ENCODE measurements around the gene TEP1. TPM values are rescaled to one million over a fixed set of nuclear protein-coding genes. Genes with fewer than 3 reads are reported as not detected.
A peak's percentile ranks its signal among the peaks of the same experiment; 100 is the strongest.
"Not testable (repeated sequence)": the region's sequence is repeated elsewhere in the genome, so short reads cannot be mapped to it uniquely, and the experiment has no call there.

Gene TEP1
- 10 to 100 TPM; 12.0 to 22.2 (median 15.6) TPM for polyA plus RNA-seq (ENCODE audit: insufficient read length in 10 of 10)
- long read RNA-seq, donor 1, result 0 reads
- long read RNA-seq, donor 2, partial matches to known transcripts, result 239 of 250 reads
- long read RNA-seq, donor 2, other reads (novel, unspliced or antisense), result 11 of 250 reads
- long read RNA-seq, donor 3, result 0 reads
- long read RNA-seq, donor 4, partial matches to known transcripts, result 0 of 1 reads
- long read RNA-seq, donor 4, other reads (novel, unspliced or antisense), result 0 of 1 reads
- long read RNA-seq, donor 5, result 0 reads
- long read RNA-seq, donor 6, result 0 reads
- long read RNA-seq, donor 7, result 0 reads
- long read RNA-seq, donor 8, result 0 reads
- long read RNA-seq, donor 9, partial matches to known transcripts, result 0 of 1 reads
- long read RNA-seq, donor 9, other reads (novel, unspliced or antisense), result 0 of 1 reads

- peak; percentile 77 to 95 (median 86) for DNase-seq
Measured at GRCh38 chr14:20412876-20413743, at the start of gene TEP1. TEP1 (minus strand) TSS chr14:20413501; CDS start chr14:20408439, 5,062 bp downstream.

GRCh38 chr14:20461225-20462141 is 48.2 kb upstream of the TEP1 start, which contains the start of gene PIP4P1:
PIP4P1 (minus strand) TSS chr14:20461434; CDS start chr14:20461325, 109 bp downstream.
- DNase-seq, result peak; percentile 99 to 100 (median 100)

DNA sequence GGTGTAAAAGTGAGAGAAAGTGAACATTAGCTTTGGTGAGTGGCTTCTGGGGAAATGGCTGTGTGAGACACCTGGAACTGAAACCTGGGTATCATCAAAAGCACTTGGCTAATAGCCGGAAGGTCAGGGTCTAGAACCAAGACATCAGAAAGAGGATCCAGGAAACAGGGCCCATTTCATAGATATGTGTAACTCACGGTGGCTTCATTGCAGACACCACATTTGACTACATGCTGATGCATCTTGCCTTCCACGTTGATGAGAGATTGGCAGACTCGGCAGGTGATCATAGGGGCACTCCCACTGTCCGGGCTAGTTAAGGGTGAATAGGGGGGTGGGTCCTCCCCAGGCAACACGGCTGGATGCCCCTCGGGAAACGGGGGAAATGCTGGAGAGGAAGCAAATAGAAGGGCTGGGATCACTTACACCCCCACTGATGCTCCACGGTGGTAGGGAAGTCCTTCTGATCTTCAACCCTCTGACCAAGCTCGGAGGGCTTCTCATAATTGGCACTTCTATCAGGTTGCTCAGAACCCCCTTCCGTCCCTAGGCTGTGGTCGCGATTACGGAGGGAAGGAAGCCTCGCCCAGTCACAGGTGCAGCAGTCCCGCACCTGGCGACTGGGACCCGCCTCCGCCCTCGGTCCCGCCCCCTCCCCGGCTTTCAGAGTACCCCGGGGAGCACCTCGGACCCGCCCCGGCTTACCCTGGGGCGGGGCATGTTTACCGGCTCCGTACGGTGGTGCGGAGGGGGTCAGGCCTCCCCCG is 47.3 kb upstream of the TEP1 start:
- no peak for DNase-seq

GRCh38 chr14:20458031-20458789 is 44.9 kb upstream of the TEP1 start:
- DNase-seq, result no peak

GRCh38 chr14:20456971-20457370 is 43.7 kb upstream of the TEP1 start:
- DNase-seq, result no peak

- DNase-seq, result no peak
Measured at GRCh38 chr14:20455355-20456300, 42.3 kb upstream of the TEP1 start.

DNA sequence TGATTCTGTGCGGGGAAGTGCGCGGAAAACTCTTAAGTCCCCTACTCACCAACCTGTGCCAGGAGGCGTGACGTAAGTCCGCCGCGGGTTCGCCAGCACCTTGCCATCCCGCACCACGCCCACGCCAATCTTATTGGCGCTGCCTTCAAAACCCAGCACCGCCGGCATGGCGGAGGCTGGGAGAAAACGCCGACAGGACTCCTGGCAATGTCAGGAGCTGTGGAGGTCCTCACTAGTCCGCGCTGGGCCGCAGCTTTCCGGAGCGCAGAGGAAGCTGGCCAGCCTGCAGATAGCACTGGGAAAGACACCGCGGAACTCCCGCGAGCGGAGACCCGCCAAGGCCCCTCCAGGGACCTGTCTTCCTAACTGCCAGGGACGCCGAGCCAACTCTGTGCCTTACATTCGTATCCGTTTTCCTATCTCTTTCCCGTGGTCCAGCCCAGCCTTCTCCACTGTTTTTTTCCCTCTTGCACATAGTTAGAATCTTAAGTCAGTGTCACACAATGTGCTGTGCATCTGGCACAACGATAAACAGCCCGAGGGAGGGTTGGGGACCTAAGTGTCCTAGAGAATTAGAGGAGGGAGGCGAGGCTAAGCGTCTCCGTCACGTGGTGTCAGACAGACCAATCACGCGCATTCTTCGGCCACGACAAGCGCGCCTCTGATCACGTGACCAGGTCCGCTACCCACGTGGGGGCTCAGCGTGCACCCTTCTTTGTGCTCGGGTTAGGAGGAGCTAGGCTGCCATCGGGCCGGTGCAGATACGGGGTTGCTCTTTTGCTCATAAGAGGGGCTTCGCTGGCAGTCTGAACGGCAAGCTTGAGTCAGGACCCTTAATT is 41.4 kb upstream of the TEP1 start, which contains the start of the genes APEX1 and OSGEP:
APEX1 (plus strand) TSS at position 711 of the 839 bp plus-strand sequence. CDS start 420 bp downstream, outside the sequence.
OSGEP (minus strand) TSS at position 297 of the 839 bp plus-strand sequence; CDS start at position 168, 129 bp downstream.
- DNase-seq, result peak; percentile 98 to 99 (median 99)

DNA sequence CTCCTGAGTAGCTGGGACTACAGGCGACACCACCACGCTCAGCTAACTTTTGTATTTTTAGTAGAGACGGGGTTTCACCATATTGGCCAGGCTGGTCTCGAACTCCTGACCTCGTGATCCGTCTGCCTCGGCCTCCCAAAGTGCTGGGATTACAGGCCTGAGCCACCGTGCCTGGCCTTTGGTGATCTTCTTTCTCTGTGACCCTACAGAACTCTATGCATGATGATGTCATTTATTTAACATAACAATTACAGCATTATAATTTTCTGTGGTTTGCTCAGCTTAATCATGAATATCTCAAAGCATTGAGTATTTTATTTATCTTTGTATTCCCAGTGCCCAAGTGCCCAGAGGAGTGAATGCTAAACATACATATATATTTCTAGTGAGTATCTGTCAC is 39.5 kb upstream of the TEP1 start:
- not testable (repeated sequence) for DNase-seq

DNA sequence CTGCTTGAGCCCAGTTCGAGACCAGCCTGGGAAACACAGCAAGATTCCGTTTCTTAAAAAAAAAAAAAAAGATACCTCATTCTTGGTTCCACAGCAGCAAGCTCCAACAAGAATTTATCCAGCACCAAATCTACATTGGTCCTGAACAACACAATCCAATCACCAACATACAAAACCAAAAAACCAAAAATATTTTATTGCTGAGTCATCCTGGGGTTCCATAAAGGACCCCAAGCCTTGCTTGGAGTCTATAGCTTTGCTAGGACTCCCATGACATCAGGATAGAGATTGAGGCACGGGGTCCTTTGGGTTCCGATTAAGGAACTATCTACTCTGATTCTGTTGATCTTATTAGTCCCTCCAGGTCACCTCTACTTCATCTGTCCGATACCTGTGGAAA is 33.6 kb upstream of the TEP1 start:
- no peak for DNase-seq

- DNase-seq, result not testable (repeated sequence)
Measured at GRCh38 chr14:20443650-20444049, 30.3 kb upstream of the TEP1 start.

- no peak for DNase-seq
Measured at GRCh38 chr14:20441461-20441860, 28.2 kb upstream of the TEP1 start.

DNA sequence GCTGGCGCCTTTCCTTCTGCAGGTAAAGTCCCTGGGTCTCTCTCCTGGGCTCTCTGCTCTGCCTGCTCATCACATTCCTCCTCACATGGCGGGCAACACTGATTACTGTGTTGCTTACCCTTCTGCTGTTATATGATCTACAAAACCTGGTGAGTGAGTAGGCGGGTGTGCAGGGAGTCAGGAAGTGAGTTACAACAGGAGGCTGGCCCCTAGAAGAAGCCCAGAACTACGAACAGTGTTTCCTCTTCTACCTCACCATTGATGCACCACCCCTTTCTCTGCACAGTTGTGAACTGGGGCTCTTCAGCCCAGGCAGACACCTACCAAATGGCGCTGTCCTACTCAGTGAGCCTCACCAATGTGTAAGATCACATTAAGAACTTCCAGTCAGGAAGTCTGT is 27.6 kb upstream of the TEP1 start:
- no peak for DNase-seq

DNA sequence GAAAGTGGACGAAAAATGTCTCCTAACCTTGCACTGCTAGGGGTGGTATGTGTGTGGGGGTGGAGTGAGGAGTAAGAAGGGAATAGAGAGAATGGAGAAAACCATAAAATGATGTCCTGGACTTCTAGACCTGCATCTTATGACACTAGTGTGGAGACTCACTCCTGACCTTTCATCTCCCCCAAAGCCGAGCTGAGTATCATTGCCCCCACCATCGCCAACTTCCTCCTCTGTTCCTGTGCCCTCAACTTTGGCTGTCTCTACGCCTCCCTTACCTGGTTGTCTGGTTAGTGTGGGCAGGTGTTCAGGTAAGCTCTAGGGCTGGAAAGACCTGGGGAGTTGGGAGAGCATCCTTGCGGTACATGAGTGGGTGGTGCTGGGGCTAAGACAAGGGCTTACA is 27.2 kb upstream of the TEP1 start:
- DNase-seq, result no peak

- no peak for DNase-seq
Measured at GRCh38 chr14:20438664-20439063, 25.4 kb upstream of the TEP1 start.

GRCh38 chr14:20436363-20436755 is 23.1 kb upstream of the TEP1 start:
- DNase-seq, result peak in 1 of 3 donors; percentile 32

- peak in 1 of 3 donors; percentile 10 for DNase-seq
Measured at GRCh38 chr14:20435582-20436362, 22.5 kb upstream of the TEP1 start, which contains the start of gene KLHL33. KLHL33 (minus strand) TSS chr14:20436166; CDS start chr14:20435811, 355 bp downstream.

All from muscle of back (tissue), 13 donors.